Activated effector memory CD4-positive, alpha-beta T cell treated with Interleukin-2 at 50 U/mL for 16 hours (primary cell): Measurements from ENCODE around the gene EXD3.
"Not testable (repeated sequence)": the region's sequence is repeated elsewhere in the genome, so short reads cannot be mapped to it uniquely, and the experiment has no call there.

ENCODE experiments used
- DNase-seq: peaks from one replicate; pipeline ENCODE4 v3.0.0-alpha.2; 2020

EXD3 gene

GRCh38 chr9:137390553-137391410 lies 32.2 kb downstream of the EXD3 start:
- DNase-seq, result no peak

GRCh38 chr9:137389428-137389746 lies 33.6 kb downstream of the EXD3 start:
- DNase-seq, result no peak

DNA sequence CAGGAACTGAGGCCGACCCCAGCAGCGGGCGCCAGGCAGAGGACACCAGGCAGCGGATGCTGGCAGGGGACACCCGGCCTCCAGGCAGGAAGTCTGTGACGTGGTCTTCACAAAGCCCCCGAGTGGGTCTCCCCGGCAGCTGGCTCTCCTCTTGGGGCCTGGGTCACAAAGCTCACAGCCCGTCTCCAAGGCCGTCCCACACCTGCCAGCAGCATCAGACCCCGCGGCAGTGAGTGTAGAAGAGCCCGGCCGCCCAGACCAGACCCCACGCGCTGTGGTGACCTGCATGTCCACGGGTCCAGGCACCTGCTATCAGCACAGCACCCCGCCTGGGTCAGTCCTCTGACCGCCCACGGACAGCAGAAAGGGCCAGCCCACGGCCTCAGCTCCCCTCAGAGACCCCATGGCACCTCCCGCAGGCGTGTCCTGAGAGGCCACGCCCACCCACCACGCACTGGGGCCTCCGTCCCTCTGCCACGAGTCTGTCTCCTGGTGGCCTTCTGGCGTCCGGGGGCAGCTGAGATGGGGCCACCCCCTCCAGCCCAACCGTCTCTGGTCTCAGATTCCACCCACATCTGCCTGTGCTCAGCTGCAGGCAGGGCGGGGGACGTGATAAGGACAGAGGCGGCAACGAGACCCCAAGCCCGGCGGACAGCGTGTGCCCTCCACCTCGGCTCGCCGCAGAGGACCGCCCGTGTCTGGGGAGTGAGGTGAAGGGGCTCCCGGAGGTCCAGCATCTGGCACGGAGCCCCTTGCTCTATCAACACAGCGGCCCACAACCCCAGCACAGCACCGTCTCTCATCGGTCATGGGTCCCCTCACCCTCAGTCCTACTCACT lies 34.2 kb downstream of the EXD3 start:
- no peak for DNase-seq

GRCh38 chr9:137387891-137388560 lies 34.9 kb downstream of the EXD3 start:
- no peak for DNase-seq

- peak; percentile 45 for DNase-seq
These were observed 35.7 kb downstream of the EXD3 start for GRCh38 chr9:137387114-137387890.

DNA sequence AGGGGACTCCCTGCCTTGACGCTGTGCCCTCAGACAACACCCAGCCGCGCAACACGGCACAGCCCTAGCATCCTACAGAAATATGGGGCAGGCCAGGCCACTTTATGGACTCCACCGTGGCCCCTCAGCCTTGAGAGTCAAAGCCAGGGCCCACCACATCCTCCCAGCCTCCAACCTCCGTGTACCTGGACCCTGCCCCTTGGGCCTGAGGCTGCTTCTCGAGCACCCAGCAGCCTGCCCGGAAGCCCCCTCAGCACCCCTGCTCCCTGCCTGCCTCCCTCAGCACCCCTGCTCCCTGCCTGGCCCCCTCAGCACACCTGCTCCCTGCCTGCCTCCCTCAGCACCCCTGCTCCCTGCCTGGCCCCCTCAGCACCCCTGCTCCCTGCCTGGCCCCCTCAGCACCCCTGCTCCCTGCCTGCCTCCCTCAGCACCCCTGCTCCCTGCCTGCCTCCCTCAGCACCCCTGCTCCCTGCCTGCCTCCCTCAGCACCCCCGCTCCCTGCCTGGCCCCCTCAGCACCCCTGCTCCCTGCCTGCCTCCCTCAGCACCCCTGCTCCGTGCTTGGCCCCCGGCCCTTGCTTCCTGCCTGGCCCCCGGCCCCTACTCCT lies 36.4 kb downstream of the EXD3 start:
- not testable (repeated sequence) for DNase-seq

GRCh38 chr9:137385061-137385655 lies 37.8 kb downstream of the EXD3 start:
- DNase-seq, result no peak

GRCh38 chr9:137383784-137384756 lies 38.9 kb downstream of the EXD3 start:
- DNase-seq, result no peak

GRCh38 chr9:137383081-137383783 lies 39.7 kb downstream of the EXD3 start:
- DNase-seq, result no peak

- DNase-seq, result no peak
These were observed 40.4 kb downstream of the EXD3 start for GRCh38 chr9:137382444-137383080.

GRCh38 chr9:137381501-137382443 lies 41.2 kb downstream of the EXD3 start:
- no peak for DNase-seq

GRCh38 chr9:137380606-137381005 lies 42.4 kb downstream of the EXD3 start:
- DNase-seq, result no peak

DNA sequence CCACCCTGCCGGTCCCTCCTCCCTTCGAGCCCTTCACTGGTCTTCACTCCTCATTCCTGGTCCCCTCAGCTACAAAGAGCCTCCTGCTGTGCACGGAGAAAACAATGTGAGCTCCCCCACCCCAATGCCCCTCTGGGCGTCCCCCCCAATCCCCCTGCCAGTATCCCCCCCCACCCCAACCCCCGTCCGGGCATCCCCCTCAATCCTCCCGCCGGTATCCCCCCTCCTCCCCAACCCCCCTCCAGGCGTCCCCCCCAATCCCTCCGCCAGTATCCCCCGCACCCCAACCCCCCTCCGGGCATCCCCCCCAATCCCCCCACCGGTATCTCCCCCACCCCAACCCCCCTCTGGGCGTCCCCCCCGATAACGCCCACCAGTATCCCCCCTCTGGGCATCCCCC lies 42.8 kb downstream of the EXD3 start:
- no peak for DNase-seq

DNA sequence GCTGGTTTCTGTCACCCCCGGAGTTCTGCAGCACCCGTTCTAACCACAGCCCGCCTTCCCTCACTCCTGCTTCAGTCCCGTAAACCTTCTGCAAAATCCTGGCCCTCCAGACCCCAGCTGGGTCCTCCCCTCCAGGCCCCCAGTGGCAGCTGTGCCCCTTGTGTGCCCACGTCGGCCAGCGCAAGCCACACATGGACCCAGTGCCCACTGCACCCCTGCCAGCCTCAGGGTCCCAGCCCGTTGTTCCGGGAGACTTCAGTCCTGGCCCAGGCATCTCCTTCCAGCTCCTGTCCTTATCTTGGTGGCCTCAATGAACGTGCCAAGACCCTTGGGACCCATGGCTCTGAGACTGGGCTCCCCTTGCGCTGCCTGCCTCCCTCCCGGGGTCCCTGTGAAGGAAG lies 43.2 kb downstream of the EXD3 start:
- no peak for DNase-seq

GRCh38 chr9:137378688-137379410 lies 44.1 kb downstream of the EXD3 start:
- DNase-seq, result not testable (repeated sequence)

GRCh38 chr9:137376386-137376785 lies 46.6 kb downstream of the EXD3 start:
- no peak for DNase-seq

GRCh38 chr9:137375321-137376058 lies 47.5 kb downstream of the EXD3 start:
- no peak for DNase-seq
